ENCODE results near the gene ERBB4.

Gene ERBB4

GRCh38 chr2:212089873-212090272 lies 448.7 kb downstream of the ERBB4 start:
- H3K4me3 ChIP-seq (replicated peaks; ENCODE audit: low read depth, low read length), result no peak overlapping the region
- no peak for TF ChIP-seq CTCF (IDR thresholded peaks at IDR 0.05; ENCODE audit: low read depth, low read length, missing control alignments)
- DNase-seq (ENCODE audit: extremely low read depth, low read depth), result no peak

GRCh38 chr2:212088353-212088752 lies 450.2 kb downstream of the ERBB4 start:
- no peak overlapping the region for H3K4me3 ChIP-seq (replicated peaks; ENCODE audit: low read depth, low read length)
- no peak for TF ChIP-seq CTCF (IDR thresholded peaks at IDR 0.05; ENCODE audit: low read depth, low read length, missing control alignments)
- DNase-seq (ENCODE audit: extremely low read depth, low read depth), result no peak

GRCh38 chr2:212083492-212083891 lies 455.1 kb downstream of the ERBB4 start:
- H3K4me3 ChIP-seq (replicated peaks; ENCODE audit: low read depth, low read length), result no peak overlapping the region
- TF ChIP-seq CTCF (IDR thresholded peaks at IDR 0.05; ENCODE audit: low read depth, low read length, missing control alignments), result no peak
- DNase-seq (ENCODE audit: extremely low read depth, low read depth), result no peak

GRCh38 chr2:212078103-212078502 lies 460.5 kb downstream of the ERBB4 start:
- TF ChIP-seq CTCF (IDR thresholded peaks at IDR 0.05; ENCODE audit: low read depth, low read length, missing control alignments), result no peak
- no peak overlapping the region for H3K4me3 ChIP-seq (replicated peaks; ENCODE audit: low read depth, low read length)
- DNase-seq (ENCODE audit: extremely low read depth, low read depth), result no peak

GRCh38 chr2:212076456-212076855 lies 462.1 kb downstream of the ERBB4 start:
- no peak for DNase-seq (ENCODE audit: extremely low read depth, low read depth)
- no peak overlapping the region for H3K4me3 ChIP-seq (replicated peaks; ENCODE audit: low read depth, low read length)
- no peak for TF ChIP-seq CTCF (IDR thresholded peaks at IDR 0.05; ENCODE audit: low read depth, low read length, missing control alignments)

GRCh38 chr2:212073360-212073759 lies 465.2 kb downstream of the ERBB4 start:
- no peak for DNase-seq (ENCODE audit: extremely low read depth, low read depth)
- TF ChIP-seq CTCF (IDR thresholded peaks at IDR 0.05; ENCODE audit: low read depth, low read length, missing control alignments), result no peak

GRCh38 chr2:212066546-212066945 lies 472.1 kb downstream of the ERBB4 start:
- no peak for TF ChIP-seq CTCF (IDR thresholded peaks at IDR 0.05; ENCODE audit: low read depth, low read length, missing control alignments)
- no peak overlapping the region for H3K4me3 ChIP-seq (replicated peaks; ENCODE audit: low read depth, low read length)
- no peak for DNase-seq (ENCODE audit: extremely low read depth, low read depth)

More at GRCh38 chr2:212073360-212073759, 465.2 kb downstream of the ERBB4 start:
- no peak overlapping the region for H3K4me3 ChIP-seq (replicated peaks; ENCODE audit: low read depth, low read length)
